Adrenal gland (tissue), 5 donors: ENCODE data around the gene AGBL1.

Experiments used
- POLR2A ChIP-seq, 2 donors: fragments of 450-650 bp; IDR thresholded peaks; one replicate each; pipeline ENCODE4 v1.6.1; 2017; ENCODE audit warnings: antibody characterized with exemption in 2 of 2, mild to moderate bottlenecking in 2 of 2, moderate library complexity in 1 of 2
- TF ChIP-seq, protein P1 (sequence below), 6 experiments: fragments of 450-650 bp in 4 of 6; fragments of 200-600 bp in 2 of 6; sonication (generic) in 1 of 6; IDR thresholded peaks; 1 replicate in 5 of 6; 2 replicates in 1 of 6; pipeline versions ENCODE4 v1.5.1 to v1.8.0; 2016 to 2021; ENCODE audit warnings: antibody characterized with exemption in 6 of 6, mild to moderate bottlenecking in 2 of 6, moderate library complexity in 1 of 6
- donor health status: DM: no; HTN: no; CAD: no.

- TF ChIP-seq, protein P1, sequence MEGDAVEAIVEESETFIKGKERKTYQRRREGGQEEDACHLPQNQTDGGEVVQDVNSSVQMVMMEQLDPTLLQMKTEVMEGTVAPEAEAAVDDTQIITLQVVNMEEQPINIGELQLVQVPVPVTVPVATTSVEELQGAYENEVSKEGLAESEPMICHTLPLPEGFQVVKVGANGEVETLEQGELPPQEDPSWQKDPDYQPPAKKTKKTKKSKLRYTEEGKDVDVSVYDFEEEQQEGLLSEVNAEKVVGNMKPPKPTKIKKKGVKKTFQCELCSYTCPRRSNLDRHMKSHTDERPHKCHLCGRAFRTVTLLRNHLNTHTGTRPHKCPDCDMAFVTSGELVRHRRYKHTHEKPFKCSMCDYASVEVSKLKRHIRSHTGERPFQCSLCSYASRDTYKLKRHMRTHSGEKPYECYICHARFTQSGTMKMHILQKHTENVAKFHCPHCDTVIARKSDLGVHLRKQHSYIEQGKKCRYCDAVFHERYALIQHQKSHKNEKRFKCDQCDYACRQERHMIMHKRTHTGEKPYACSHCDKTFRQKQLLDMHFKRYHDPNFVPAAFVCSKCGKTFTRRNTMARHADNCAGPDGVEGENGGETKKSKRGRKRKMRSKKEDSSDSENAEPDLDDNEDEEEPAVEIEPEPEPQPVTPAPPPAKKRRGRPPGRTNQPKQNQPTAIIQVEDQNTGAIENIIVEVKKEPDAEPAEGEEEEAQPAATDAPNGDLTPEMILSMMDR (IDR thresholded peaks at IDR 0.05): no peak
- no peak for TF ChIP-seq POLR2A (IDR thresholded peaks at IDR 0.05)
These were observed 797.5 kb downstream of the AGBL1 start for GRCh38 chr15:86877171-86877631.
